GM12892 (cell line): Measurements from ENCODE around the gene AGRN.

Experiments
- POLR2A ChIP-seq: IDR thresholded peaks from 2 replicates; pipeline ENCODE4 v1.6.1; 2011; ENCODE audit warnings: low read depth, low read length, control low read depth
- POLR2AphosphoS5 ChIP-seq: IDR thresholded peaks from 2 replicates; pipeline ENCODE4 v1.6.1; 2011; ENCODE audit warnings: low read depth, low read length, control low read depth
- TAF1 ChIP-seq: IDR thresholded peaks from 2 replicates; pipeline ENCODE4 v1.6.1; 2011; ENCODE audit warnings: low read depth, mild to moderate bottlenecking, control low read depth, low read length, borderline replicate concordance

DNA sequence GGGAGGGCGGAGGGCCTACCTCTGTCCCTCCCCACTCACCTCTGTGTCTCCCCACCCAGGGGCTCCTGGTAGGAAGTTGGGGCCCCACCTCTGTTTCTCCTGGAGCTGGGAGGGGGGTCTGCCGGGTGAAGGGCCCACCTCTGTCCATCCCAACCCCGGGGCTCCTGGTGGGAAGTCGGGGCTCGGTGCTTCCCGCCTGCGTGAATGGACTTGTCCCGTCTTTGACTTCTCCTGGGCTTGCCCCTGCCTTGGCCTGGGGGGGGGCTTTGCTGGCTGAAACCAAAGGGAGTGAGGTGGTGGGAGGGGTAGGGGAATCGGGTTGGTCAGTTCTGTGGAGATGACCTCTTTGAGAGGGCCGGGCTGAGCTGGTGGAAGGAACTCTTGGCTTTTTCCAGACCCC lies 5.8 kb downstream of the AGRN start:
- TF ChIP-seq POLR2A (no peak), POLR2AphosphoS5 (no peak), TAF1 (no peak)
